PC-9 (cell line): Measurements from ENCODE around the gene UBE2V1. TPM values are rescaled to one million over a fixed set of nuclear protein-coding genes. Genes with fewer than 3 reads are reported as not detected.

Experiments used
- BruUV-seq: library from RNA; stranded (reverse); fragments of 400-500 nt; replicated peaks from 2 replicates; lab custom pipeline; 2021; lab: Mats Ljungman, UMichigan
- CTCF ChIA-PET: fragments of 300-600 bp; sonication (Branson Sonifier 250); formaldehyde crosslinking; loops from one replicate; lab custom pipeline; 2022; ENCODE audit warnings: antibody characterized with exemption; lab: Charles Lee
- POLR2A ChIA-PET: fragments of 300-600 bp; sonication (Branson Sonifier 250); formaldehyde crosslinking; loops from one replicate; lab custom pipeline; 2022; ENCODE audit warnings: antibody characterized with exemption; ENCODE audit not compliant: unreplicated experiment; lab: Charles Lee
- DNase-seq, 2 experiments: peaks; one replicate each; pipeline versions ENCODE4 v3.0.0 to v3.0.0-alpha.2; 2015 to 2022; ENCODE audit warnings: mixed read lengths in 1 of 2
- H2AFZ ChIP-seq: fragments of 200-600 bp; sonication (generic); 2 replicates; pipeline ENCODE4 v1.8.1; 2017; ENCODE audit warnings: antibody characterized with exemption
- H3F3A ChIP-seq: fragments of 200-600 bp; sonication (generic); 2 replicates; pipeline ENCODE4 v1.8.1; 2017; ENCODE audit warnings: antibody characterized with exemption, mild to moderate bottlenecking, low read depth; ENCODE audit not compliant: insufficient read depth
- H3K27ac ChIP-seq: fragments of 200-600 bp; sonication (generic); 2 replicates; pipeline ENCODE4 v1.6.1; 2016; ENCODE audit warnings: mixed run types
- H3K27me3 ChIP-seq: fragments of 200-600 bp; sonication (generic); 2 replicates; pipeline ENCODE4 v1.6.1; 2016; ENCODE audit warnings: low read depth, mixed run types; ENCODE audit not compliant: insufficient read depth
- H3K36me3 ChIP-seq: fragments of 200-600 bp; sonication (generic); 2 replicates; pipeline ENCODE4 v1.6.1; 2016; ENCODE audit warnings: low read depth, mixed run types
- H3K4me1 ChIP-seq: fragments of 200-600 bp; sonication (generic); replicated peaks from 2 replicates; pipeline ENCODE4 v1.6.1; 2016; ENCODE audit warnings: mixed run types; ENCODE audit not compliant: insufficient read depth
- H3K4me2 ChIP-seq: fragments of 200-600 bp; sonication (generic); 2 replicates; pipeline ENCODE4 v1.6.1; 2017; ENCODE audit warnings: mixed run types
- H3K4me3 ChIP-seq: fragments of 200-600 bp; sonication (generic); 2 replicates; pipeline ENCODE4 v1.6.1; 2016; ENCODE audit warnings: mixed run types
- H3K79me2 ChIP-seq: fragments of 200-600 bp; sonication (generic); 2 replicates; pipeline ENCODE4 v1.6.1; 2017; ENCODE audit warnings: low read depth, mixed run types
- H3K9me2 ChIP-seq: fragments of 200-600 bp; sonication (generic); 2 replicates; pipeline ENCODE4 v1.8.1; 2017; ENCODE audit warnings: mild to moderate bottlenecking; ENCODE audit not compliant: insufficient read depth
- H3K9me3 ChIP-seq: fragments of 200-600 bp; sonication (generic); 2 replicates; pipeline ENCODE4 v1.8.1; 2016; ENCODE audit warnings: low read depth; ENCODE audit not compliant: insufficient read depth
- H4K20me1 ChIP-seq: fragments of 200-600 bp; sonication (generic); 2 replicates; pipeline ENCODE4 v1.8.1; 2017; ENCODE audit not compliant: insufficient read depth
- EZH2 ChIP-seq: fragments of 200-600 bp; sonication (generic); IDR thresholded peaks from 2 replicates; pipeline ENCODE4 v1.8.0; 2017; ENCODE audit warnings: antibody characterized with exemption, low read depth
- intact Hi-C: fragments of 100-400 bp; cut with micrococcal nuclease; formaldehyde crosslinking; loops from one replicate; pipeline ENCODE4 v1.10.0; 2022; ENCODE audit not compliant: unreplicated experiment
- total RNA-seq: library from RNA; stranded (reverse); gene quantifications from 2 replicates; pipeline ENCODE4 v1.2.3, GENCODE V29; 2021
- TF ChIP-seq, protein P1 (sequence below): fragments of 200-600 bp; sonication (generic); conservative IDR thresholded peaks from 2 replicates; pipeline ENCODE4 v1.6.1; 2017; ENCODE audit warnings: mixed run types, antibody characterized with exemption, mild to moderate bottlenecking, moderate library complexity

Gene UBE2V1
- total RNA-seq, 1 experiment from 2014 or later = 174 TPM

DNA sequence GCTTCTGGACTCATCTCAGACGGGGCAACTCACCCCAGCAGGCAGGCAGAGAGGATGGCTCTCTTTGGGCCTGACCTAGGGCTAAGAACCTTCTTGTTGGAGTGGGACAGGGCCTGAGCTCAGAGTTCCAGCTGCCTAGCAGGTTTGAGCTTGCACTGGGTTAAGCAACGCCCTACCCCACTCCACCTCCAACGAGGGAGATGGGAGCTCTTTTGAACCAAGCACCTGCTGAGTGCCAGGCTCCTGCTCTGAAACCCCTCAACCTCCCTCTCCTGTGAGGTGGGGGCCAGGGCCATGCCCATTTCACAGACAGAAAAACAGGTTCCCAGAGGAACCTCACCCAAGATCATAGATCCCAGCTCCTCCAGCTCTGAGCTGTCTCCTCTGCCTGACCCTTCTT is 75.8 kb downstream of the UBE2V1 start:
- no TSS peak for BruUV-seq
- POLR2A ChIA-PET = interaction anchor here (0.7 kb wide), 1 partner anchor 65 kb away, joined by 10 read pairs; no protein-coding TSS in a partner anchor

DNA sequence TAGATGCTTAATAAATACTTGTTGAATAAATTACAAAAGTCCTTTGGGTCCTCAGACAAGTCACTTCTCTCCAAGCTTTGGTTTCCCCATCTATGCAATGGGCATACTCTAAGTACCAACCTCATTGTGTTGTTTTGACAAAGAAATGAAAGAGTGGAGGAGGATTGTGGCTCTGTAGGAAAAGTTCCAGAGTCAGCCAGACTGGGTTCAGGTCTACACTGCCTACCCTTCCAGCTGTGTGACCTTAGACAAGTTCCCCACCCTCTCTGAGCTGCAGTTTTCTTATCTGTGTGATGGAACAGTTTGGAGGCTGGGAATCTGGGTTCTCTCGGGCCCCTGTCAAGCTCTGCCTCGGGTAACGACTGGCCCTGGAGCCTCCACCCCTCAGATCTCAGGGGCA is 76.2 kb downstream of the UBE2V1 start:
- Histone ChIP-seq H3K79me2 (no peaks in the 10 kb centered on the region), H3K4me3 (no peak overlapping the region), H3F3A (peaks cover 34% of the 10 kb centered on the region), H3K27me3 (no peaks in the 10 kb centered on the region), H4K20me1 (no peaks in the 10 kb centered on the region), H3K4me2 (no peak overlapping the region), H2AFZ (no peak overlapping the region), H3K36me3 (no peaks in the 10 kb centered on the region), H3K4me1 (peaks cover 43% of the 10 kb centered on the region), H3K9me3 (no peaks in the 10 kb centered on the region), H3K27ac (no peak overlapping the region), H3K9me2 (no peaks in the 10 kb centered on the region)
- no peak for DNase-seq
- CTCF ChIA-PET = no interaction called here
- TF ChIP-seq, protein P1, sequence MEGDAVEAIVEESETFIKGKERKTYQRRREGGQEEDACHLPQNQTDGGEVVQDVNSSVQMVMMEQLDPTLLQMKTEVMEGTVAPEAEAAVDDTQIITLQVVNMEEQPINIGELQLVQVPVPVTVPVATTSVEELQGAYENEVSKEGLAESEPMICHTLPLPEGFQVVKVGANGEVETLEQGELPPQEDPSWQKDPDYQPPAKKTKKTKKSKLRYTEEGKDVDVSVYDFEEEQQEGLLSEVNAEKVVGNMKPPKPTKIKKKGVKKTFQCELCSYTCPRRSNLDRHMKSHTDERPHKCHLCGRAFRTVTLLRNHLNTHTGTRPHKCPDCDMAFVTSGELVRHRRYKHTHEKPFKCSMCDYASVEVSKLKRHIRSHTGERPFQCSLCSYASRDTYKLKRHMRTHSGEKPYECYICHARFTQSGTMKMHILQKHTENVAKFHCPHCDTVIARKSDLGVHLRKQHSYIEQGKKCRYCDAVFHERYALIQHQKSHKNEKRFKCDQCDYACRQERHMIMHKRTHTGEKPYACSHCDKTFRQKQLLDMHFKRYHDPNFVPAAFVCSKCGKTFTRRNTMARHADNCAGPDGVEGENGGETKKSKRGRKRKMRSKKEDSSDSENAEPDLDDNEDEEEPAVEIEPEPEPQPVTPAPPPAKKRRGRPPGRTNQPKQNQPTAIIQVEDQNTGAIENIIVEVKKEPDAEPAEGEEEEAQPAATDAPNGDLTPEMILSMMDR = no peak
- no peak for TF ChIP-seq EZH2
- intact Hi-C loops = loop anchor here (5.0 kb wide), 1 partner anchor 54 kb away; the partner anchor contains the start of gene SNAI1
- POLR2A ChIA-PET = interaction anchor here (0.7 kb wide), 1 partner anchor 64 kb away, joined by 10 read pairs; no protein-coding TSS in a partner anchor
- no TSS peak for BruUV-seq

More for the DNA sequence above, 75.8 kb downstream of the UBE2V1 start:
- no peaks in the 10 kb centered on the region for H3K9me3 ChIP-seq
- no peak overlapping the region for H3K27ac ChIP-seq
- DNase-seq = no peak
- peaks cover 43% of the 10 kb centered on the region for H3K4me1 ChIP-seq
- no peaks in the 10 kb centered on the region for H3K79me2 ChIP-seq
- H3K9me2 ChIP-seq = no peaks in the 10 kb centered on the region
- CTCF ChIA-PET = interaction anchor here (0.6 kb wide), 1 partner anchor 53 kb away, joined by 4 read pairs; no protein-coding TSS in a partner anchor
- H3F3A ChIP-seq = peaks cover 34% of the 10 kb centered on the region
- no peak overlapping the region for H2AFZ ChIP-seq
- H4K20me1 ChIP-seq = no peaks in the 10 kb centered on the region
- H3K4me2 ChIP-seq = no peak overlapping the region
- intact Hi-C loops = loop anchor here (5.0 kb wide), 1 partner anchor 55 kb away; the partner anchor contains the start of gene SNAI1
- no peak overlapping the region for H3K4me3 ChIP-seq
- no peaks in the 10 kb centered on the region for H3K36me3 ChIP-seq
- TF ChIP-seq EZH2 = no peak
- TF ChIP-seq, protein P1 = no peak
- no peaks in the 10 kb centered on the region for H3K27me3 ChIP-seq

DNA sequence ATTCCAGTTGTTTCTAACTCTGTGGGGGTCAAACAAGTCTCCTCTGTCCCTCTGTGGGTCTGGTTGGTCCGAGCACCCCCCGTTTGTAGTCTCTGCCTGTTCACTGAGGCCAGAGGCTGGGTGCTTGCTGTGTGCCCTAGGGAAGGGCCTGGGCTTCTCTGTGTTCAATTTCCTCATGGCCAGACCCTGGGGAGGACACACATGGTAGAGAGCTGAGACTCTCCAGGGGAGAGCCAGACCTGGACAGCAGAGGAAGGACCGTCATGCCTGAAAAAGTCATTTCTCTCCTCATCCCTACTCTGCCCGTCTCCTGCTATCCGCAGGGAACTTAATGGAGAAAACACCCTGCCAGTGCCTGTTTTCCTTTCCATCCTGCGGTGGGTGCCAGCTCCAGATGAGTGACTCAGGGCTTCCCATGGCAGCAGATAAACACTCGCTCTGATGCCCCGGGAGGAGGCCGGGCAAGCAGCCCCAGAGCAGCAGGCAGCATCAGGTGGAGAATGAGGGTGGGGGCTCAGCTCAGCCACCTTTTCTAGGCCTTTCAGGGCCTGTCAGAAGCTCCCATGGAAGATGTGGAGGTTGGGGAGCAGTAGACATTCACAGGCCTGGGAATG is 78.3 kb downstream of the UBE2V1 start:
- Histone ChIP-seq H3K4me2 (peak overlapping the region; percentile 4; the same call in 1 of the 2 replicates), H3K4me1 (peaks cover 56% of the 10 kb centered on the region), H3K9me3 (no peaks in the 10 kb centered on the region), H3K9me2 (no peaks in the 10 kb centered on the region), H3F3A (peaks cover 46% of the 10 kb centered on the region), H3K27ac (peak overlapping the region; percentile 70), H3K79me2 (no peaks in the 10 kb centered on the region), H3K4me3 (no peak overlapping the region), H2AFZ (no peak overlapping the region), H3K27me3 (no peaks in the 10 kb centered on the region), H3K36me3 (no peaks in the 10 kb centered on the region), H4K20me1 (no peaks in the 10 kb centered on the region)
- BruUV-seq = TSS peak; percentile 41
- TF ChIP-seq, protein P1 = no peak
- no peak for TF ChIP-seq EZH2
- CTCF ChIA-PET = no interaction called here
- peak in 1 of 2 experiments; percentile 65 for DNase-seq
- POLR2A ChIA-PET = interaction anchor here (0.6 to 0.7 kb wide), 2 partner anchors 69 to 199 kb away, joined by 5 read pairs; no protein-coding TSS in a partner anchor
- intact Hi-C loops = loop anchor here (5.0 kb wide), 1 partner anchor 52 kb away; the partner anchor contains the start of gene SNAI1
